ENCODE data around the gene CATSPERD.

GRCh38 chr19:5677580-5677979 lies 42.9 kb upstream of the CATSPERD start:
- TF ChIP-seq CTCF (IDR thresholded peaks at IDR 0.05 in 4 of 5, conservative IDR thresholded peaks at IDR 0.05 in 1 of 5) (no peak), POLR2A (IDR thresholded peaks at IDR 0.05) (no peak)
